HUES6 (cell line): ENCODE data around the gene ZNF862.

Source experiments
- H3K27ac ChIP-seq: 2 replicates; pipeline ENCODE4 v1.7.0; 2013; ENCODE audit warnings: low read depth, mild to moderate bottlenecking, low read length, inconsistent platforms
- H3K27me3 ChIP-seq: 2 replicates; pipeline ENCODE4 v1.6.1; 2013; ENCODE audit warnings: low read length; ENCODE audit not compliant: control insufficient read depth, insufficient read depth
- H3K36me3 ChIP-seq: 2 replicates; pipeline ENCODE4 v1.6.1; 2013; ENCODE audit warnings: low read length; ENCODE audit not compliant: control insufficient read depth, insufficient read depth
- H3K4me1 ChIP-seq: 2 replicates; pipeline ENCODE4 v1.6.1; 2013; ENCODE audit warnings: low read length; ENCODE audit not compliant: control insufficient read depth, insufficient read depth
- H3K4me3 ChIP-seq: 2 replicates; pipeline ENCODE4 v1.5.1; 2013; ENCODE audit warnings: low read depth, low read length
- H3K9ac ChIP-seq: one replicate; pipeline ENCODE4 v1.6.1; 2013; ENCODE audit warnings: mild to moderate bottlenecking, low read length
- H3K9me3 ChIP-seq: 2 replicates; pipeline ENCODE4 v1.6.1; 2013; ENCODE audit warnings: low read depth, low read length; ENCODE audit not compliant: control insufficient read depth, insufficient read depth

ZNF862 gene

GRCh38 chr7:149869867-149870266 is 31.7 kb downstream of the ZNF862 start:
- H3K4me3 ChIP-seq = no peak overlapping the region
- peaks cover 14% of the 10 kb centered on the region for H3K4me1 ChIP-seq
- H3K36me3 ChIP-seq = no peaks in the 10 kb centered on the region
- no peak overlapping the region for H3K9ac ChIP-seq
- H3K27ac ChIP-seq = no peak overlapping the region
- no peaks in the 10 kb centered on the region for H3K9me3 ChIP-seq
- H3K27me3 ChIP-seq = peaks cover 21% of the 10 kb centered on the region

- no peak overlapping the region for H3K4me3 ChIP-seq
- no peaks in the 10 kb centered on the region for H3K9me3 ChIP-seq
- no peaks in the 10 kb centered on the region for H3K36me3 ChIP-seq
- peaks cover 14% of the 10 kb centered on the region for H3K4me1 ChIP-seq
- H3K9ac ChIP-seq = no peak overlapping the region
- H3K27ac ChIP-seq = no peak overlapping the region
- H3K27me3 ChIP-seq = peaks cover 25% of the 10 kb centered on the region
These were observed 32.1 kb downstream of the ZNF862 start for GRCh38 chr7:149870274-149870673.

- peaks cover 31% of the 10 kb centered on the region for H3K27me3 ChIP-seq
- no peak overlapping the region for H3K9ac ChIP-seq
- no peak overlapping the region for H3K4me3 ChIP-seq
- H3K27ac ChIP-seq = no peak overlapping the region
- no peaks in the 10 kb centered on the region for H3K36me3 ChIP-seq
- H3K4me1 ChIP-seq = peaks cover 14% of the 10 kb centered on the region
- no peaks in the 10 kb centered on the region for H3K9me3 ChIP-seq
These were observed 32.7 kb downstream of the ZNF862 start for GRCh38 chr7:149870701-149871483.

- H3K4me3 ChIP-seq = no peak overlapping the region
- no peaks in the 10 kb centered on the region for H3K9me3 ChIP-seq
- no peaks in the 10 kb centered on the region for H3K36me3 ChIP-seq
- H3K4me1 ChIP-seq = peaks cover 14% of the 10 kb centered on the region
- no peak overlapping the region for H3K27ac ChIP-seq
- peaks cover 31% of the 10 kb centered on the region for H3K27me3 ChIP-seq
- H3K9ac ChIP-seq = no peak overlapping the region
These were observed 33.4 kb downstream of the ZNF862 start for GRCh38 chr7:149871576-149871975.

- Histone ChIP-seq H3K27ac (no peak overlapping the region), H3K27me3 (peaks cover 31% of the 10 kb centered on the region), H3K36me3 (no peaks in the 10 kb centered on the region), H3K9ac (peak overlapping the region; percentile 31), H3K4me3 (peak overlapping the region; percentile 85), H3K9me3 (no peaks in the 10 kb centered on the region), H3K4me1 (peaks cover 14% of the 10 kb centered on the region)
These were observed 34.4 kb downstream of the ZNF862 start for GRCh38 chr7:149872419-149873073.

- Histone ChIP-seq H3K4me3 (peak within 1 kb of the TSS; percentile 85), H3K9ac (peak within 1 kb of the TSS; percentile 35), H3K27me3 (peaks cover 31% of the 10 kb centered on the region), H3K9me3 (no peaks in the 10 kb centered on the region), H3K27ac (no peak within 1 kb of the TSS), H3K4me1 (peaks cover 14% of the 10 kb centered on the region), H3K36me3 (no peaks in the 10 kb centered on the region)
These were observed 35.1 kb downstream of the ZNF862 start, which contains the start of gene ATP6V0E2 for GRCh38 chr7:149873074-149873969. Gene ATP6V0E2 (plus strand): TSS chr7:149873969. CDS start chr7:149874066, 97 bp downstream.

- peak overlapping the region; percentile 85 for H3K4me3 ChIP-seq
- H3K27ac ChIP-seq = no peak overlapping the region
- H3K36me3 ChIP-seq = no peaks in the 10 kb centered on the region
- H3K4me1 ChIP-seq = peaks cover 14% of the 10 kb centered on the region
- no peaks in the 10 kb centered on the region for H3K9me3 ChIP-seq
- H3K27me3 ChIP-seq = peaks cover 31% of the 10 kb centered on the region
- H3K9ac ChIP-seq = no peak overlapping the region
These were observed 35.9 kb downstream of the ZNF862 start for GRCh38 chr7:149873970-149874643.

GRCh38 chr7:149874644-149875028 is 36.5 kb downstream of the ZNF862 start:
- H3K27me3 ChIP-seq = peaks cover 31% of the 10 kb centered on the region
- H3K9ac ChIP-seq = no peak overlapping the region
- no peaks in the 10 kb centered on the region for H3K36me3 ChIP-seq
- H3K4me1 ChIP-seq = peaks cover 14% of the 10 kb centered on the region
- H3K9me3 ChIP-seq = no peaks in the 10 kb centered on the region
- H3K27ac ChIP-seq = no peak overlapping the region
- H3K4me3 ChIP-seq = peak overlapping the region; percentile 85

- Histone ChIP-seq H3K9me3 (no peaks in the 10 kb centered on the region), H3K9ac (no peak overlapping the region), H3K27me3 (peaks cover 31% of the 10 kb centered on the region), H3K4me3 (no peak overlapping the region), H3K4me1 (peaks cover 14% of the 10 kb centered on the region), H3K36me3 (no peaks in the 10 kb centered on the region), H3K27ac (no peak overlapping the region)
These were observed 37.2 kb downstream of the ZNF862 start for GRCh38 chr7:149875396-149875795.

GRCh38 chr7:149877890-149878522 is 39.8 kb downstream of the ZNF862 start:
- H3K4me3 ChIP-seq = no peak overlapping the region
- no peak overlapping the region for H3K9ac ChIP-seq
- H3K27ac ChIP-seq = no peak overlapping the region

More at GRCh38 chr7:149877890-149878522, 39.8 kb downstream of the ZNF862 start:
- Histone ChIP-seq H3K36me3 (no peaks in the 10 kb centered on the region), H3K27me3 (peaks cover 22% of the 10 kb centered on the region), H3K4me1 (peaks cover 7% of the 10 kb centered on the region; the same call in 1 of the 2 replicates), H3K9me3 (no peaks in the 10 kb centered on the region)
